ENCODE measurements around the gene OR6B1. TPM values are rescaled to one million over a fixed set of nuclear protein-coding genes. Genes with fewer than 3 reads are reported as not detected.

The OR6B1 gene
- total RNA-seq, 2 donors from 2014 or later, result not detected

- no peak for TF ChIP-seq POLR2AphosphoS5 (IDR thresholded peaks at IDR 0.05)
- no peak for TF ChIP-seq POLR2A (IDR thresholded peaks at IDR 0.05)
- intact Hi-C loops (cut with DNase I), result no loop called here
These were observed 24.5 kb upstream of the OR6B1 start for GRCh38 chr7:143975617-143976016.

GRCh38 chr7:143978585-143978984 lies 21.5 kb upstream of the OR6B1 start:
- no peak for TF ChIP-seq CTCF (IDR thresholded peaks at IDR 0.05)
- TF ChIP-seq POLR2AphosphoS5 (IDR thresholded peaks at IDR 0.05), result no peak
- TF ChIP-seq POLR2A (IDR thresholded peaks at IDR 0.05), result no peak
- Histone ChIP-seq H3K9me3 (no peaks in the 10 kb centered on the region), H3K27me3 (replicated peaks; ENCODE audit: insufficient read depth) (no peaks in the 10 kb centered on the region), H3K4me3 (no peak overlapping the region), H3K27ac (no peak overlapping the region), H3K36me3 (no peaks in the 10 kb centered on the region), H3K4me1 (replicated peaks) (no peaks in the 10 kb centered on the region)
- 51% methylated on average over 2 of the region's 2 CpGs for WGBS
- intact Hi-C loops (cut with DNase I), result no loop called here
- DNase-seq (ENCODE audit: low spot score), result no peak

More at GRCh38 chr7:143975617-143976016, 24.5 kb upstream of the OR6B1 start:
- no peaks in the 10 kb centered on the region for H3K4me1 ChIP-seq (replicated peaks)
- no peaks in the 10 kb centered on the region for H3K36me3 ChIP-seq
- no peaks in the 10 kb centered on the region for H3K9me3 ChIP-seq
- no peak overlapping the region for H3K4me3 ChIP-seq
- WGBS, result 79% methylated on average over 1 of the region's 1 CpG
- no peak overlapping the region for H3K27ac ChIP-seq
- no peaks in the 10 kb centered on the region for H3K27me3 ChIP-seq (replicated peaks; ENCODE audit: insufficient read depth)
- no peak for DNase-seq (ENCODE audit: low spot score)

GRCh38 chr7:143979359-143979758 lies 20.8 kb upstream of the OR6B1 start:
- Histone ChIP-seq H3K4me1 (replicated peaks) (no peaks in the 10 kb centered on the region), H3K27ac (no peak overlapping the region), H3K36me3 (no peaks in the 10 kb centered on the region), H3K27me3 (replicated peaks; ENCODE audit: insufficient read depth) (no peaks in the 10 kb centered on the region), H3K4me3 (no peak overlapping the region), H3K9me3 (no peaks in the 10 kb centered on the region)
- intact Hi-C loops (cut with DNase I), result no loop called here
- no peak for DNase-seq (ENCODE audit: low spot score)
- WGBS, result 85% methylated on average over 1 of the region's 1 CpG
- no peak for TF ChIP-seq POLR2AphosphoS5 (IDR thresholded peaks at IDR 0.05)
- TF ChIP-seq POLR2A (IDR thresholded peaks at IDR 0.05), result no peak
- no peak for TF ChIP-seq CTCF (IDR thresholded peaks at IDR 0.05)

- H3K9me3 ChIP-seq, result no peaks in the 10 kb centered on the region
- DNase-seq (ENCODE audit: low spot score), result no peak
- H3K36me3 ChIP-seq, result no peaks in the 10 kb centered on the region
- WGBS, result 75% methylated on average over 2 of the region's 2 CpGs
- no peak overlapping the region for H3K4me3 ChIP-seq
- H3K27ac ChIP-seq, result no peak overlapping the region
- no peaks in the 10 kb centered on the region for H3K27me3 ChIP-seq (replicated peaks; ENCODE audit: insufficient read depth)
- H3K4me1 ChIP-seq (replicated peaks), result no peaks in the 10 kb centered on the region
- intact Hi-C loops (cut with DNase I), result no loop called here
- no peak for TF ChIP-seq CTCF (IDR thresholded peaks at IDR 0.05)
- no peak for TF ChIP-seq POLR2AphosphoS5 (IDR thresholded peaks at IDR 0.05)
- TF ChIP-seq POLR2A (IDR thresholded peaks at IDR 0.05), result no peak
These were observed 20.1 kb upstream of the OR6B1 start for GRCh38 chr7:143979998-143980397.

- no peak overlapping the region for H3K4me3 ChIP-seq
- no peaks in the 10 kb centered on the region for H3K4me1 ChIP-seq (replicated peaks)
- no peak for DNase-seq (ENCODE audit: low spot score)
- no peaks in the 10 kb centered on the region for H3K9me3 ChIP-seq
- no peak for TF ChIP-seq POLR2A (IDR thresholded peaks at IDR 0.05)
- TF ChIP-seq POLR2AphosphoS5 (IDR thresholded peaks at IDR 0.05), result no peak
- no peak for TF ChIP-seq CTCF (IDR thresholded peaks at IDR 0.05)
- no peaks in the 10 kb centered on the region for H3K36me3 ChIP-seq
- H3K27ac ChIP-seq, result no peak overlapping the region
- H3K27me3 ChIP-seq (replicated peaks; ENCODE audit: insufficient read depth), result no peaks in the 10 kb centered on the region
- intact Hi-C loops (cut with DNase I), result no loop called here
- 89% methylated on average over 10 of the region's 10 CpGs for WGBS
These were observed 19.2 kb upstream of the OR6B1 start for GRCh38 chr7:143980746-143981510.
